Measurements from ENCODE around the gene HTR1A.

GRCh38 chr5:63916786-63917185 lies 45.5 kb downstream of the HTR1A start:
- TF ChIP-seq CTCF (IDR thresholded peaks at IDR 0.05) (no peak), TCF7L2 (IDR thresholded peaks at IDR 0.05; ENCODE audit: low read depth, low read length) (no peak), SIN3A (IDR thresholded peaks at IDR 0.05; ENCODE audit: borderline replicate concordance, insufficient read depth, low read depth, low read length) (no peak), REST (IDR thresholded peaks at IDR 0.05; ENCODE audit: insufficient read depth in 1 of 2, low read depth in 2 of 2, low read length in 1 of 2) (no peak)

Data from Panc1 (cell line).